Measurements from ENCODE around the gene FHOD3.

Gene FHOD3

GRCh38 chr18:36470896-36471295 lies 173.4 kb downstream of the FHOD3 start:
- Histone ChIP-seq H3K4me3 (ENCODE audit: low read depth, low read length) (no peak overlapping the region), H3K36me3 (ENCODE audit: control insufficient read depth in 2 of 2, insufficient read depth in 1 of 2, low read length in 2 of 2) (no peaks in the 10 kb centered on the region), H3K4me1 (ENCODE audit: control insufficient read depth, insufficient read depth, low read length) (no peaks in the 10 kb centered on the region), H3K27ac (ENCODE audit: extremely low read depth, low read depth, low read length) (no peak overlapping the region), H3K9me3 (ENCODE audit: control insufficient read depth, insufficient read depth, low read depth, low read length) (no peaks in the 10 kb centered on the region)
- ChIA-PET CTCF (no interaction called here), POLR2A (no interaction called here)
- TF ChIP-seq ZNF132 (tag by site-specific recombination; IDR thresholded peaks at IDR 0.05; ENCODE audit: borderline replicate concordance) (no peak), BCL11B (tag by site-specific recombination; IDR thresholded peaks at IDR 0.05; ENCODE audit: low read depth) (no peak), ZNF521 (tag by site-specific recombination; IDR thresholded peaks at IDR 0.05) (no peak), KLF10 (tag by site-specific recombination; IDR thresholded peaks at IDR 0.05) (no peak), PRDM6 (tag by site-specific recombination; IDR thresholded peaks at IDR 0.05) (no peak), EGR2 (tag by site-specific recombination; IDR thresholded peaks at IDR 0.05; ENCODE audit: low read depth) (peak; percentile 89), ZFHX2 (tag by site-specific recombination; conservative IDR thresholded peaks at IDR 0.05) (peak; percentile 89), ZEB2 (tag by site-specific recombination; IDR thresholded peaks at IDR 0.05) (no peak), ZNF426 (tag by site-specific recombination; IDR thresholded peaks at IDR 0.05) (no peak), ZNF677 (tag by site-specific recombination; IDR thresholded peaks at IDR 0.05) (no peak), ZNF121 (tag by site-specific recombination; IDR thresholded peaks at IDR 0.05) (no peak), GLI4 (tag by site-specific recombination; IDR thresholded peaks at IDR 0.05) (no peak)

- Histone ChIP-seq H3K36me3 (ENCODE audit: control insufficient read depth in 2 of 2, insufficient read depth in 1 of 2, low read length in 2 of 2) (no peaks in the 10 kb centered on the region), H3K9me3 (ENCODE audit: control insufficient read depth, insufficient read depth, low read depth, low read length) (no peaks in the 10 kb centered on the region), H3K4me1 (ENCODE audit: control insufficient read depth, insufficient read depth, low read length) (no peaks in the 10 kb centered on the region), H3K4me3 (ENCODE audit: low read depth, low read length) (no peak overlapping the region), H3K27ac (ENCODE audit: extremely low read depth, low read depth, low read length) (no peak overlapping the region)
- TF ChIP-seq ELK4 (IDR thresholded peaks at IDR 0.05; ENCODE audit: borderline replicate concordance, low read depth, low read length) (no peak), SCRT1 (tag by site-specific recombination; IDR thresholded peaks at IDR 0.05; ENCODE audit: borderline replicate concordance) (no peak), RBAK (tag by site-specific recombination; IDR thresholded peaks at IDR 0.05) (no peak), PRDM4 (tag by site-specific recombination; IDR thresholded peaks at IDR 0.05) (no peak), ZNF677 (tag by site-specific recombination; IDR thresholded peaks at IDR 0.05) (no peak), MYNN (tag by site-specific recombination; IDR thresholded peaks at IDR 0.05; ENCODE audit: borderline replicate concordance) (no peak), ZNF324 (tag by site-specific recombination; IDR thresholded peaks at IDR 0.05) (no peak)
- POLR2A ChIA-PET = no interaction called here
- CTCF ChIA-PET = interaction anchor here (0.6 kb wide), 1 partner anchor 10 kb away, joined by 3 read pairs; no protein-coding TSS in a partner anchor
Measured at GRCh38 chr18:36471393-36471792, 173.9 kb downstream of the FHOD3 start.

GRCh38 chr18:36476433-36476832 lies 178.9 kb downstream of the FHOD3 start:
- ChIA-PET CTCF (no interaction called here), POLR2A (no interaction called here)
- TF ChIP-seq ZNF274 (IDR thresholded peaks at IDR 0.05; ENCODE audit: low read length) (no peak), ZNF274 (tag by site-specific recombination; IDR thresholded peaks at IDR 0.05; ENCODE audit: borderline replicate concordance) (no peak), ZNF585B (tag by site-specific recombination; IDR thresholded peaks at IDR 0.05) (no peak), TCF7L2 (IDR thresholded peaks at IDR 0.05; ENCODE audit: borderline replicate concordance, low read depth, low read length) (peak; percentile 21; the same call in 1 of the 2 replicates)
- no peaks in the 10 kb centered on the region for H3K9me3 ChIP-seq (ENCODE audit: control insufficient read depth, insufficient read depth, low read depth, low read length)
- no peak overlapping the region for H3K27ac ChIP-seq (ENCODE audit: extremely low read depth, low read depth, low read length)
- no peaks in the 10 kb centered on the region for H3K4me1 ChIP-seq (ENCODE audit: control insufficient read depth, insufficient read depth, low read length)
- H3K4me3 ChIP-seq (ENCODE audit: low read depth, low read length) = no peak overlapping the region
- H3K36me3 ChIP-seq (ENCODE audit: control insufficient read depth in 2 of 2, insufficient read depth in 1 of 2, low read length in 2 of 2) = no peaks in the 10 kb centered on the region
